Measurements from ENCODE around the gene TTC39A. TPM values are rescaled to one million over a fixed set of nuclear protein-coding genes. Genes with fewer than 3 reads are reported as not detected.

Gene TTC39A
- total RNA-seq, 2 donors from 2014 or later, result 12.8 to 20.7 TPM

DNA sequence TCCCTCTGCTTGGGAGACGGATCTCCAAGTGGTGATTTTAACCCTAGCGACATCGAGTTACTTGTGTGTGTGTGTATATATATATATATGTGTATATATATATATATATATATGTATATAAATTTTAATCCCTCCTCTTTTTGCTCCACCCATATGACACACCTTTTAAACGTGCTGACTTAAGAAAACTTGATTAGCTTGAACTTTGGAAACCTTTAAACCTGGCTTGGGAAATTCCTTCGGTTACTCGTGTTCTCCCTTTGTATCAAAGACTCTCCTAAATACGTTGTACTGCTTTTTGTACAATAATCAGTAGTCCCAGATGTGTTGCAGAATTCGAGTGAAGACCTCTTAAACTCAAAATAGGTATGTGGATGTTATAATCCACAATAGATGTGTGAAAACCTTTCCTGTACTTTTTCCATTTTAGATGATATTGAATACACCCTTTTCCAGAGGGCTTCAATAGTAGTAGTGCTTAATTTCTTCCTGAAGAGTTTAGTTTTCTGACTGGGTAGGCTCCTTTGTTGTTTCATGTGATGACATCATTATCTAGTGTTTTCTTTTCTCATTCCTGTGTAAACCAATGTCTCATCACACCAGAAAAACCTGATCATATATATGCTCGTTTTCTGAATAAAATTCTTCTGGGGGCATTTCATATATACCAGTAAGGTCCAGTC is 92.9 kb downstream of the TTC39A start:
- H3K27me3 Mint-ChIP-seq (ENCODE audit: insufficient read depth), result peaks cover 3% of the 10 kb centered on the region
- peaks cover 6% of the 10 kb centered on the region for H3K36me3 Mint-ChIP-seq (ENCODE audit: low read depth)
- TF ChIP-seq, protein P1, sequence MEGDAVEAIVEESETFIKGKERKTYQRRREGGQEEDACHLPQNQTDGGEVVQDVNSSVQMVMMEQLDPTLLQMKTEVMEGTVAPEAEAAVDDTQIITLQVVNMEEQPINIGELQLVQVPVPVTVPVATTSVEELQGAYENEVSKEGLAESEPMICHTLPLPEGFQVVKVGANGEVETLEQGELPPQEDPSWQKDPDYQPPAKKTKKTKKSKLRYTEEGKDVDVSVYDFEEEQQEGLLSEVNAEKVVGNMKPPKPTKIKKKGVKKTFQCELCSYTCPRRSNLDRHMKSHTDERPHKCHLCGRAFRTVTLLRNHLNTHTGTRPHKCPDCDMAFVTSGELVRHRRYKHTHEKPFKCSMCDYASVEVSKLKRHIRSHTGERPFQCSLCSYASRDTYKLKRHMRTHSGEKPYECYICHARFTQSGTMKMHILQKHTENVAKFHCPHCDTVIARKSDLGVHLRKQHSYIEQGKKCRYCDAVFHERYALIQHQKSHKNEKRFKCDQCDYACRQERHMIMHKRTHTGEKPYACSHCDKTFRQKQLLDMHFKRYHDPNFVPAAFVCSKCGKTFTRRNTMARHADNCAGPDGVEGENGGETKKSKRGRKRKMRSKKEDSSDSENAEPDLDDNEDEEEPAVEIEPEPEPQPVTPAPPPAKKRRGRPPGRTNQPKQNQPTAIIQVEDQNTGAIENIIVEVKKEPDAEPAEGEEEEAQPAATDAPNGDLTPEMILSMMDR (conservative IDR thresholded peaks at IDR 0.05), result no peak
- Histone ChIP-seq H3K9me3 (ENCODE audit: control insufficient read depth, low read length) (no peaks in the 10 kb centered on the region), H3K4me1 (ENCODE audit: control insufficient read depth, insufficient read depth, low read length) (no peaks in the 10 kb centered on the region), H3K4me3 (ENCODE audit: low read length) (peak overlapping the region; percentile 98), H3K36me3 (ENCODE audit: control insufficient read depth, insufficient read depth, low read length) (no peaks in the 10 kb centered on the region), H3K27me3 (ENCODE audit: control insufficient read depth, insufficient read depth, low read length, poor library complexity, severe bottlenecking) (no peaks in the 10 kb centered on the region), H3K9ac (ENCODE audit: extremely low read depth, low read length, poor library complexity, severe bottlenecking) (peak overlapping the region; percentile 91), H3K27ac (ENCODE audit: low read depth, low read length) (peak overlapping the region; percentile 62)
- H3K27ac Mint-ChIP-seq, result no peak overlapping the region
- H3K4me1 Mint-ChIP-seq, result peaks cover 30% of the 10 kb centered on the region
- DNase-seq, result peak; percentile 3
- H3K9me3 Mint-ChIP-seq, result no peaks in the 10 kb centered on the region
- no peak overlapping the region for H3K4me3 Mint-ChIP-seq
- WGBS, 2 experiments (ENCODE audit: insufficient coverage in 1 of 2, insufficient read length in 1 of 2), result 29 to 89% methylated on average over 1 to 6 of the region's 9 CpGs

Other genes starting within 250 kb of the TTC39A start
- gene C1orf185, start 228.3 kb downstream of the TTC39A start, total RNA-seq, result not detected
- 100 to 1,000 TPM in 1 of 2 donors, 10 to 100 TPM in 1; 84.1 to 103 TPM for gene RNF11, start 94.3 kb downstream of the TTC39A start, total RNA-seq
- gene EPS15, start 188.7 kb upstream of the TTC39A start, total RNA-seq, result 10 to 100 TPM; 45.0 to 46.9 TPM